Daoy (cell line): Measurements from ENCODE around the gene CYB5R4. TPM values are rescaled to one million over a fixed set of nuclear protein-coding genes. Genes with fewer than 3 reads are reported as not detected.
"Not testable (repeated sequence)": the region's sequence is repeated elsewhere in the genome, so short reads cannot be mapped to it uniquely, and the experiment has no call there.

Experiments used
- DNase-seq: peaks from one replicate; pipeline ENCODE4 v3.0.0-alpha.2; 2015; ENCODE audit warnings: low read depth
- total RNA-seq: library from RNA; depleted of rRNA; stranded (reverse); fragments of >200 nt; shearing (Covaris generic); gene quantifications from 2 replicates; pipeline ENCODE4 v1.2.3, GENCODE V29; 2014

CYB5R4 gene
- total RNA-seq, 1 experiment from 2014 or later, result 52.6 TPM

DNA sequence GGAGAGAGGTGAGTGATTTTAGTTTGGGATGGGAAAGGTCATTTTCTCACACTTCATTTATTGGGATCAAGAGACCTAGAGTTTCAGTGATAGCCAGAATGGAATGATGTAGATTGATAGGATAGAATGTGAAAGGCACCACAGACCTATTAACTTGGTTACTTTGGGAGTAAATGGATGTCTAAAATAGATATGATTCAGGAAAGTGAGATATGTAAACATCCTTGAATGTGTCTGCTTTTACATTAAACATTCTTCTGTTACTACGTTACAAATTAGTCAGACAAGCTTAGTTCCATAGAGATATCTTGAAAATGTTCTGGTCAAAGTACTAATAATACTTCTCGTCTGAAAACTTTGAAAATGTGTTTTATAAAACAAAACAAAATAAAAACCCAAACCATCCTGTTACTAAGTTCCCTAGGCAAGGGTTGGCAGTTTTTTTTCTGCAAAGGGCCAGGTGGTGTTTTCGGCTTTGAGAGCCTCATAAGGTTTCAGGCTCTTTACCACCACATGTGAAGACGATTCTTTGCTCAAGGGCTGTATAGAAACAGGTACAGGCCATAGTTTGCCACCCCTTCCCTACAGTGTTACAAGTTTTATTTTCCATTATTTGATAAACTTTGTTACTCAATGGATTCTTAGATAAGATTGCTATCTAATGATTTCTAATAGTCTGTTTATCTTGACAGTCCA lies 3.4 kb downstream of the CYB5R4 start:
- no peak for DNase-seq

DNA sequence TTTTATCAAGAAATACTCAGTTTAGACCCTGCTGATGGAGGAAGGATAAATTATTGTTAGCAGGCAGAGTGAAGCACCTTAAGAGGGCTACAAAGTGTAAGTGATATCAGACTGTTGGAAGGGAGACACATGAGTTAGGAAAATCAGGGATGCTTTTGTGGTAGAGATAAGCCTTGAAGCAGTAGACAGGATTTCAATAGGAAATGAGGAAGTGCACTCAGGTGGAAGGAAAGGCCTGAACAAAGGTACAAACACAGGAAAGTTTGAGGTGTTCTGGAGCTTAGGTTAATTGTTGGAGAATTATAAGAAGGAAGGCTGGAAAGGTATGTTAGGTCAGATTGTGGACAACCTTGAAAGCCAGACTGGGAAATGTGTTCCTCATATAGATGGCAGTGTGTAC lies 7.6 kb downstream of the CYB5R4 start:
- no peak for DNase-seq

DNA sequence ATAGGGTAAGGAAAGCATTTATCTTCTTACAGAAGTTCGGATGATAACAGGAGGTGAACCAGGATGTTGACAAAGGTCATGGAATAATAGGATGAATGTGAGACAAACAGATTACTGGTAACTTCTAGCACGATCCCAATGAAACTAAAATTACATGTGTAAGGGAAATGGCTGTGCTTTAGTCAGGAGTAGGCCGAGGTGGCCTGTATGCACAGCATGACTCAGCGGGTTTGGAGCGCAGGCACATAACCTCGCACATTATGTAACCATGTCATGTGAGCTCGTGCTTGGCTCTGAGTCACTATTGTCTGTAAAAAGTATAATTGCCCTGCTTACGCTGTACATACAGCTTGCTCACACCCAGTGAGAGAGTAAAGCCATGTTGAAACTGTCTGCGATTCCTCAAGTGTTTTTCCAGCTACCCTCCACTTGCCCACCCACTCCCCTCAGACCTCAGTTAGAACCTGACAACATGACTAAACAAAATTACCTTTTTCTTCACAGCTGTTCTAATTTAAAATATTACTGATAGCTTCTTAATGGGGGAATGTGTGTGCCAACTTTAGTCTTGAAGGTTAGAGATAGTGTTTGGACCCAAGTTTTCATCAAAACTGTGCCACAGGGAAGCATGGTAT lies 8.2 kb downstream of the CYB5R4 start:
- DNase-seq, result peak; percentile 97

DNA sequence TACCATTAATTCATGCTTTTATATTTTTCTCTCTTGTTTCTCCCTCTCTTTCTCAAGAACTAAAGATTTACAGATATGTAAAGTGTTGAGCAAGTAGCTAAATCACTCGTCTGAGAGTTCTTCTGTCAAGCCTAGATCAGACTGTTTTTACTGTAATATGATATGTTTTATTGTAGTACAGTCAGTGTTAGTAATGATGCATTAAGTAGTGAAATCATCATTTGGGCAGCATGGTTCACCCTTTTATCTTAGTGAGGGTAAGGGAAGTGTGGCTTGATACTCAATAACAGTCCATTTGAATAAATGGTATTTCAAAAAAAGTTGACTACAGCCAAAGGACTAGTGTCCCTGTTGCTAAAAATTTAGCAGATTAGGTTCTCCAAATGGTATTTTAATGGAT lies 9.2 kb downstream of the CYB5R4 start:
- peak; percentile 80 for DNase-seq

DNA sequence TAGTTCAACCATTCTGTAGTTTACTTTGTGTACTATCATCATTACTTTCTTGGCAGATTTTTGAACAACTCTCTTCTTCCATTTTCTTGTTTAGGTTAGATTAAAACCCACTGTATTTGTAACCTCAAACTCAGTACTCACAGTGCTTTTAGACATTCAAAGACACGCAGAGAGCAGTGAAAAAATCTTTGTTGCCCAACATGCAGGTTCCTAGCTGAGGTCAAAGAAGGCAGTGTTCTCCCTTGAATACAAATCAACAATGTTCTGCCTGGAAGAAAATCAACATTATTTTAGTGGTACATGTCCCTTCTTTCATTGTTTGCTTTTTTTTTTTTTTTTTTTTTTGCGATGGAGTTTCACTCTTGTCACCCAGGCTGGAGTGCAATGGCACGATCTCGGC lies 11.2 kb downstream of the CYB5R4 start:
- DNase-seq, result no peak

DNA sequence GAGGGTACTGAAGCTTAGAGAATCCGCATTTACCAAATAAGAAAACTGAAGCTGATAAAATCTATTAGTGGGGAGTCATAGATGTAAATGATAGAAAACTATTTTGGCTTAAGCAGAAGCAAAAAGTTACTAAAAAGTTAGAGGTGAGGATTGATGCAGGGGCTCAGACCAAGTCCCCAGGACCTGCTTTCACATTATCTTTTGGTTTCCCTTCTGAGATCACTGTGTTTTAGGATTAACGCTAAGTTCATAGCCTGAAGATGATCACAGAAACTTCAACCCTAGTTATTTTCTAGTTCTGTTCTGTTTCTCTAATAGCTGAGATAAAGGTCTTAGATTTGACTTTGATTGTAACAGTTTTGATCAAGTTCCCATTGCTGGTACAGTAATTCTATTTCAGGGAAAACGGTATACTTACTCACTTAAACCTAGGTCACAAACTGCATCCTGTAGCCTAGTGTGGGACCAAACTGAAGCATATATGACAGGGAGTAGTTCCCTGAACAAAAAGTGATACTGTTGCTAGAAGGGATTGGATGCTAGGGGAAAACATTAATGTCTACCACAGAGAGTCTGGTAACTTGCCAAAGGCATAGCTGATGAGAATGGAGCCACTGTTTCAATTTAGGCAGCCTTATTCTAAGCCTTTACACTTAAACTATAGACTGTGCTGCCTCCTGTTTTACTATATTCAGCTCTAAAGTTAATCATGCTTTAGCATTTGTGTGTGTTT lies 13.1 kb downstream of the CYB5R4 start:
- DNase-seq, result peak; percentile 15

DNA sequence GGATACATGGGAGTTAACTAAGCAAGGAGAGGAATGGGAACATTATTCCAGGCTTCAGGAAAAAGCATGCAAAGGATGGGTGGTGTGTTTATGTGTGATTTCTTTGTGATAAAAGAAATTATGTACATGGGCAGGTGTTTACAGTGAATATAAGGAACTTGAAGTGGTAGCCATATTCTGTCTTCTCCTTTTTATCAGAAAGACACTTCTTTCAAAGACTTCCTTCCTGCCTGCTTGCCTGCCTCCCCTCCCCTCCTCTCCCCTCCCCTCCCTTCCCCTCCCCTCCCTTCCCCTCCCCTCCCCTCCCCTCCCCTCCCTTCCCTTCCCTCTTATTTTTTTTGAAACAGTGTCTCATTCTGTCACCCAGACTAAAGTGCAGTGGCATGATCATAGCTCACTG lies 14.4 kb downstream of the CYB5R4 start:
- DNase-seq, result no peak

DNA sequence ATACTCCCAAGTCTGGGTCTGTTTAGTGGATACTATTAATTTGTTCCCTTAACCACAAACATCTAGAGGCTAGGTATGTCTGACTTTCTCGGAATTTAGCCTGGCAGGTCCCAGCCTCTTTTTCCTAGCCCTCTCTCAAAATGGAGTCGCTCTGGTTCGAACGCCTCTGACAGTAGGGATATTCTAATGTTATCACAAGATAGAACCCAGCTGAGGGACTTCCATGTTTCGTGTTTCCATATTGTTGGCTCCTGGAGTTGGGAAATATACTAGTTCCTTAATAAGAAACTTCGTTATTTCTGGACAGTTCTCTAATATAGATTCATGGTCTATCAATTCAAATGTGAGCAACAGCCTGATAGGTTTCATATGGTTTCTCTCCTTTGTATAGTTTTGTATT lies 16.4 kb downstream of the CYB5R4 start:
- no peak for DNase-seq

DNA sequence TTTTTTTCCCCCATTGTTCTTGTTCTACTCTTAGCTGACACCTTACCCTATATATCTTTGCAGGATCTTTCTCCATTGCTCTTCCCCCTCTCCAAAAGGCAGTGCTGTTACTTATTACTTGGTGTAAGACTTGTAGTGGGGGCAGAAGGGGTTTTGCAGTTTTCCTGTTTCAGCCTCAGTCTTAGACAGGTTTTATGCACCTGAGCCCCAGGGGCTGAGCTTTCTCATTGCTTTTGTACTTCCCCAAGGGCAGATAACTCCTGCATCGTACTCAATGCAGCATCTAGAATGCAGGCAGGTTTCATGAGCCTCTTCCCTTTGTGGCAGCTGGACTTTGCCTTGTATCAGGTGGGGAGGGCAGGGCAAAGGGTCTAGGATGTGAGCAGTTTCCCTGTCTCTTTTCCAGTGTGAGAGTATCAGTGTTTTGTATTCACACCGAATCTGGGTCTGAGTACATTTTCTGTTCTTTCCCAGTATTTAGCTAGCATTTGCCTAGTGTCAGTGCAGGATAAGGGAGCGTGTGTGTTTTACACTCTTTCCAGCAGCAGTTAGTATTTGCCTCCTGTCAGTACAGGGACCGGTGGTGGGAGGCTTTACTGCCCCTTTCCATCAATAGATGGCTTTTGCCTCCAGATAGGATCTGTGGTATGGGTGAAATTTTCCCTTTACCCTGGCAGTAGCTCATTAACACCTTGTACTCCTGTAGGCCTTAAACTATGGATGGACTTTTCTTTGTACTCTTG lies 19.6 kb downstream of the CYB5R4 start:
- no peak for DNase-seq

DNA sequence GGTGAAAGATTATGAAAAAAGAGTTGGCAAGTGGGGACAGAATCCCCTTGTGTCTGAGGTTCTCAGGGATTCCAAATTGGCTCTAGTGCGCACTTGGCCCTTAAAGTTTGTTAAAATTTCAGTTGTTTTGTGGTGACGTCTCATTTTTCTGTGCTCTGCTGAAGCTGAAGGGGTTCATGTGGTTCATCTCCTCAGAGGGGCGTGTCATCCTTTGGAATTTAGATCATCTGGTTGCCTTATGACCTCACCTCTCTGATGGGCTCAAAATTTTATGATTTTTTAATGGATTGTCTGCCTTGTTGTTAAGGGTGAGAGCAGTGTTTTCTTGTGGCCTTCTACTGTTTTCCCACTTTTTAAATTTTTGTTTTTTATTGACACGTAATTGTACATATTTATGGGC lies 20.3 kb downstream of the CYB5R4 start:
- peak; percentile 17 for DNase-seq

DNA sequence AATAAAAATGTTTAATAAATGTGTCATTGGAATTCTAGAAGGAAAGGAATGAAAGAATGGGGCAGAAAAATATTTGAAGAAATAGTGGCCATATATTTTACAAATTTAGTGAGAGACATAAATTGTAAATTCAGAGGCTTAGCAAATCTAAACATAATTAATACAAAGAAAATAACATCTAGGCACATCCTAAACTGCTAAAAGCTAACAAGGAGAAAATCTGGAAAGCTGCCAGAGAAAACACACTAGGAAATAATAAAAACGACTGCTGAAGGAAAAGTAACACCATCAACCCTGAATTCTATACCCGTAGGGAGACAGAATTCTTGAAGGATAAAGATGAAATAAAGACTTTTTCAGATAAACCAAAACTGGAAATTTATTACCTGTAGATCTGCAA lies 23.8 kb downstream of the CYB5R4 start:
- no peak for DNase-seq

DNA sequence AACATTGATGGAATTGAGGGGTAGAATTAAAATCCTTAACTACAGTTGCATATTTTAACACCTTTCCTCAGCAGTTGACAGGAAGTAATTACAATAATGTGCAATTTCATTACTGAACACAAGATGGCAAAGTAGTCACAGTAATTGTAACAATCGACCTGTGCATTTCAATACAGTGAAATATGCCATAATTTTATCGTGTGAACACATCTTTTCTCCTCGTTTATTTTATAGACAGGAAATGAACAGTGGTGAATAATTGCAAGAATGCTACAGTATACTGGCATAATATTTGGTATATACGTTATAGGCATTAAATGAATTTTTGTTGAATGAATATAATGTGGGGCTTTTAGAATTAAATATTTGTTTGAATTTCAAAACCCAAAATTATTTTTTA lies 25.0 kb downstream of the CYB5R4 start:
- DNase-seq, result peak; percentile 39

DNA sequence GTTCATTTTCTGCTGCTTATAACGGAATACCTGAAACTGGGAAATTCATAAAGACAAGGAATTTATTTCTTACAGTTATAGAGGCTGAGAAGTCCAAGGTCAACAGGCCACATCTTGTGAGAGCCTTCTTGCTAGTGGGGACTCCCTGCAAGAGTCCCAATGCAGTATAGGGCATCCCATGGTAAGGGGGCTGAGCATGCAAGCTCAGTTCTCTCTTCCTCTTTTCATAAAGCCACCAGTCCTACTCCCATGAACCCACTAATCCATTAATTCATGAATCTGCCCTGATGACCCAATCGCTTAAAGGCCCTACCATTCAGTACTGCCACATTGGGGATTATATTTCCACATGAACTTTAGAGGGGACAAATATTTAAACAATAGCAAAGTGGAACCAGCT lies 26.5 kb downstream of the CYB5R4 start:
- no peak for DNase-seq

DNA sequence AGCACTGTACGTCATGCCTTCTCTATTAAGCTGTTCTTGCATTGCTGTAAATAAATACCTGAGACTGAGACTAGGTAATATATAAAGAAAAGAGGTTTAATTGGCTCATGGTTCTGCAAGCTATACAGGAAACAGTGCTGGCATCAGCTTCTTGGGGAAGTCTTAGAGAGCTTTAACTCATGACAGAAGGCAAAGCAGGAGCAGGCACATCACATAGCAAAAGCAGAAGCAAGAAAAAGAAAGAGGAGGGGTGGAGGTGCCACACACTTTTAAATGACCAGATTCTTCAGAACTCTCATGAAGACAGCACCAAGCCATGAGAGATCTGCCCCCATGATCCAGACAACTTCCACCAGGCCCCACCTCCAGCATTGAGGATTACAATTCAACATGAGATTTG lies 30.1 kb downstream of the CYB5R4 start:
- DNase-seq, result no peak

DNA sequence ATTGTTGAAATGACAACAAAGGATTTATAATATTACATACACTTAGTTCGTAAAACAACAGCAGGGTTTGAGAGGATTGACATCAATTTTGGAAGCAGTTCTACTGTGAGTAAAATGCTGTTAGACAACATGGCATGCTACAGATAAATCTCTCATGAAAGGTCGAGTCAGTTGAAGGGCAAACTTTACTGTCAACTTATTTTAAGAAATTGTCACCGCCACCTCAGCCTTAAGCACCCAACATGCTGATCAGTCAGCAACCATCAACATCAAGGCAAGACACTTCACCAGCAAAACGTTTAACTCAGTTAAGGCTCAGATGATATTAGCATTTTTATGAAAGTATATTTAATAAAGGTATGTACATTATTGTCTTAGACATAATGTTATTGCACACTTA lies 31.0 kb downstream of the CYB5R4 start:
- no peak for DNase-seq

DNA sequence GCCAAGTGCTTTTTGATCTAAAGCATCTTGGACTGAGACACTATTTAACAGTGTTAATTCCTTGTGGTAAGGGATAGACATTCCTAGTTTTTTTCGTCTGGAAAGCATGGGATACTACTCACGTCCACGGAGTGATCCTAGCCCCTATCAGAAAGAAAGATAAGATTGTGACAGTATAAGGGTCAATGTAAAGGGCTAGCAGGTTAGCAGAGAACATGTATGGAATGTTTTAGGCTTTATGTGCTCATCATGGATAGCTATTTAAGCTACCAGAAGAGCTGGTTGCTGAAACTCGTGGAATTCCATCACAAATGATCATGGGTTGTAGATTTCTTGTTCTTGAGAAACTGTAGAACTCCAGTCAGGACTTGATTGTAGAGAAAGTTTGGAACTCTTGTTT lies 32.1 kb downstream of the CYB5R4 start:
- no peak for DNase-seq

DNA sequence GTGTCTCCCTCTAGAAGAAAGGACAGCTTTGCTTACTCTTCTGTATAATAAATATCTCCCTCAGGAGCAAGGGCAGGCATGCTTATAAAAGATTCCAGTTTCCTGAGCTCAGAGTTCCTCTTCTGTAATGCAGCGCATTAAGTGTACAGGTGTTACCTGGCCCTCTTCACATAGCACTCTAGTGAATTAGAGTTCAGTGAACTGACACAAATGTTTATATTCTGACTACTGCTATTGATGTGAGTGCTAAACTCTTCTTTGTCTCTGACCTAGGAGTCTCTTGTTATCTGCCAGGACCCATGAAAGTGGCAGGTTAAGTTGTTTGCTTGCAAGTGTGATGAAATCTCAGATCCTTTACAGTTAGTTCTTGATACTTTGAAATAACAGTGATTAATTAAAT lies 33.5 kb downstream of the CYB5R4 start:
- no peak for DNase-seq

DNA sequence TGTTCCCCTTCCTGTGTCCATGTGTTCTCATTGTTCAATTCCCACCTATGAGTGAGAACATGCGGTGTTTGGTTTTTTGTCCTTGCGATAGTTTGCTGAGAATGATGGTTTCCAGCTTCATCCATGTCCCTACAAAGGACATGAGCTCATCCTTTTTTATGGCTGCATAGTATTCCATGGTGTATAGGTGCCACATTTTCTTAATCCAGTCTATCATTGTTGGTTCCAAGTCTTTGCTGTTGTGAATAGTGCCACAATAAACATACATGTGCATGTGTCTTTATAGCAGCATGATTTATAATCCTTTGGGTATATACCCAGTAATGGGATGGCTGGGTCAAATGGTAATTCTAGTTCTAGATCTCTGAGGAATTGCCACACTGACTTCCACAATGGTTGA lies 37.6 kb downstream of the CYB5R4 start:
- DNase-seq, result not testable (repeated sequence)

DNA sequence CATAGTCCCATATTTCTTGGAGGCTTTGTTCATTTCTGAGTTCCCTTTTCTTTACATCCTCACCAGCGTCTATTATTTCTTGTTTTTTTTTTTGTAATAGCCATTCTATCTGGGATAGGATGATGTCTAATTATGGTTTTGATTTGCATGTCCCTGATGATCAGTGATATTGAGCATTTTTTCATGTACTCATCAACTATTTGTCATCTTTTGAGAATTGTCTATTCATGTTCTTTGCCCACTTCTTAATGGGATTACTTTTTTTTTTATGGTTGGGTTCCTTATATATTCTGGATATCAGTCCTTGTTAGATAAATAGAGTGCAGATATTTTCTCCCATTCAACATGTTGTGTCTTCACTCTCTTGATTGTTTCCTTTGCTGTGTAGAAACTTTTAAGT lies 42.1 kb downstream of the CYB5R4 start:
- DNase-seq, result no peak

DNA sequence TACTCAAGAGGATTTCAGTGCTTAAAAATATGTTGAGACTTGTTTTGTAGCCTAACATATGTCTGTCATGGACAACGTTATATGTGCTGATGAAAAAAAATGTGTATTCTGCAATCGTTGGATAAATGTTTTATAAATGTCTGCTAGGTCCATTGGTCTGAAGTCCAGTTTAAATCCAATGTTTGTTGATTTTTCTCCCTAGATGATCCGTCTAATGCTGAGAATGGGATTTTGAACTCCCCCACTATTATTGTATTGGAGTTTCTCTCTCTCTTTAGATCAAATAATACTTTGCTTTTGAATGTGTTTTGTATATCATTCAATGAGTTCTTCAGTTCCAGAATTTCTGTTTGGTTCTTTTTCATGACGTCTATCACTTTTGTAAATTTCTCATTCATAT lies 44.9 kb downstream of the CYB5R4 start:
- no peak for DNase-seq

DNA sequence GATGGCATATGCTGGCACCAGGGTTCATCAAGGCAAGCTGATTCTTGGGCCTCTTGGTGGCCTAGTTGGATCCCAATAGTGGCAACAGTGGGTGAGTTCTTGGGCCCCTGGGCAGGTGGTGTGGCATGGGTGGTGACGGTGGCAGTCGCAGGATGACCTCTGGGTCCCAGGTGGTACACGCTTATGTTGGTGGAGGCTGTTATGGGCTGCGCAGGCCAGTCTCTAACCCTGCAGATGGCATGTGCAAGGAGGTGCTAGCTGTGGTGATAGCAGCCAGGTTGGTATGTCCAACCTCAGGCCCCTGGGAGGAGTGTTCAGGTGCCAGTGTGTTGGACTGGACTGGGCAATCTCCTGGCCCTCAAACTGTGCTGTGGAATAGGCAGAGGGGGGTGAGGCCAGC lies 46.2 kb downstream of the CYB5R4 start:
- no peak for DNase-seq

DNA sequence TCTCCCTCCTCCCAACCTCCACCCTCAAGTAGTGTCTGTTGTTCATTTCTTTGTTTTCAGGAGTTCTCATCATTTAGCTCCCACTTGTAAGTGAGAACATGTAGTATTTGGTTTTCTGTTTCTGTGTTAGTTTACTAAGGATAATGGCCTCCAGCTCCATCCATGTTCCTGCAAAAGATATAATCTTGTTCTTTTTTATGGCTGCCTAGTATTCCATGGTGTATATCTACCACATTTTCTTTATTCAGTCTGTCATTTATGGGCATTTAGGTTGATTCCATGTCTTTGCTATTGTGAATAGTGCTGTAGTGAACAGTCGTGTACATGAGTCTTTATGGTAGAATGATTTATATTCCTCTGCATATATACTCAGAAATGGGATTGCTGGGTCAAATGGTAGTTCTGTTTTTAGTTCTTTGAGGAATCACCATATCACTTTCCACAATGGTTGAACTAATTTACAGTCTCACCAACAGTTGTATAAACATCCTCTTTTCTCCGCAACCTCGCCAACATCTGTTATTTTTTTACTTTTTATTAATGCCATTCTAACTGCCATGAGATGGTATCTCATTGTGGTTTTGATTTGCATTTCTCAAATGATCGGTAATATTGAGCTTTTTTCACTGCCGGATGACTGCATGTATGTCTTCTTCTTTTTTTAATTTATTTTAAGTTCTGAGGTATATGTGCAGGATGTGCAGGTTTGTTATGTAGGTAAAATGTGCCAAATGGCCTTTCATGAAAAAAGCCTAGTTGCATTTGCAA lies 48.3 kb downstream of the CYB5R4 start:
- DNase-seq, result not testable (repeated sequence)
